ENCODE data around the gene NKTR.

DNA sequence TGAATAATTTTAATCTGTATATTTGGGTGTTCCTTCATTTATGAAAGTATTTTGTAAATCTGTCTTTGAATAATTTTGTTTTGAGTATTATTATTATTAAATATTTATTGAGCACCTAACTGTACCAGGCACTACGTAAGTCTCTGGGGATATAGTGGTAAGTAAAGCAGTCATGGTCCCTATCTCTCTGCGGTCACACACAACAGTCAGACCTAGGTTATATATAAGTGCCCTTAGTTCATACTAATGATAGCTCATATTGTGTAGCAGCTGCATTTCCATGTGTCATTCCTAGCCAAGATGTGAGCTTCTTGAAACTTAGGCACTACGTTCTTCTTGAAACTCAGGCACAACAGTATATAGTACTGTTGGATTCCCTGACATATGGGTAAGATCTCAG lies 12.4 kb downstream of the NKTR start:
- TF ChIP-seq CTCF (IDR thresholded peaks at IDR 0.05) (no peak), POLR2A (IDR thresholded peaks at IDR 0.05) (no peak)

Measured in suprapubic skin (tissue), 3 donors.